RWPE1 (cell line): Measurements from ENCODE around the gene TSPAN14.
A peak's percentile ranks its signal among the peaks of the same experiment; 100 is the strongest.

ENCODE experiments used
- CTCF ChIA-PET: fragments of 350-600 bp; sonication (Branson Sonifier 250); formaldehyde crosslinking; extraction: SDS; loops from one replicate; lab custom pipeline; 2021; lab: Yijun Ruan, JAX
- POLR2A ChIA-PET: fragments of 400-600 bp; formaldehyde crosslinking; extraction: SDS; loops from one replicate; lab custom pipeline; 2020; ENCODE audit warnings: antibody characterized with exemption; ENCODE audit not compliant: low non-redundant PET; lab: Yijun Ruan, JAX
- DNase-seq: peaks from one replicate; pipeline ENCODE4 v3.0.0; 2012; ENCODE audit warnings: low spot score
- H3K27ac ChIP-seq: fragments of 450-650 bp; 2 replicates; pipeline ENCODE4 v1.5.1; 2017
- TF ChIP-seq, protein P1 (sequence below): fragments of 450-650 bp; conservative IDR thresholded peaks from 2 replicates; pipeline ENCODE4 v1.5.1; 2017; ENCODE audit warnings: low read depth, mild to moderate bottlenecking

The TSPAN14 gene

DNA sequence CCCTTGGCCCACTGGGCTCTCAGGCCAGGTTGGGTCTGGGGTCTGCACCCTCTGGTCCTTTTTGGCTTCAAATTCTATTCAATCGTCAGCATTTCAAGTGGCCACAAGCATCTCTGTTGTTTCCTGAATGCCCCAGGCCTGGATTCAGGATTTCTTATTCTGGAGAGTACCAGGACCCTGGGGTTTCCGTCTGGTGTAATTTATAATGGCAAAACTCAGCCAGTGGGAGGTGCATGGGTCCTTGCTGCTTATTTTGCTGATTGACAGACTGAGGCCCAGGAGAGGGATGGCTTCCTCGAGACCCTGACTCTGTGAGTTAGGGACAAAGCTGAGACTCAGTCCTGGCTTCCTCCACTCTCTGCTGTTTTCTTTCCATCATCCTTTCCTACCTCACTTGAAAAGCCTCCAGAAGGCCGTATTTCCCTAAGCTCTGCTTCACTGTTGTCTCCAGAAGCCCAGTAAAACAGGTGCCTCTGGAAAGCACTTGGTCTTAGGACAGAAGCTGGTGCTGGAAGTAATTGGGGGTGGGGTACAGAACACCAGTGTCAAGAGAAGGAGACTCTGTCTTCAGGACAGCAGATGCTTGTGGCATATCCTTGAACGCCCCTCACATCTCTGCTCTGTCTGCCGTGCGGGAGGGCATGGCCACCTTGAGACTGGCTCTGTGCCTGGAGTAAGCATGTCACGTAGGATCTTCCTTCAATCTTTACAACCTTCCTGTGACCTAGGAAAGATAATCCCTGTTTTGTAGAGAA, 44.1 kb downstream of the TSPAN14 start:
- ChIA-PET POLR2A (no interaction called here), CTCF (interaction anchor here (0.6 to 2.0 kb wide), 2 partner anchors 39 to 944 kb away, joined by 3 to 7 read pairs; no protein-coding TSS in a partner anchor)
- peak overlapping the region; percentile 95 for H3K27ac ChIP-seq
- no peak for DNase-seq
- TF ChIP-seq, protein P1, sequence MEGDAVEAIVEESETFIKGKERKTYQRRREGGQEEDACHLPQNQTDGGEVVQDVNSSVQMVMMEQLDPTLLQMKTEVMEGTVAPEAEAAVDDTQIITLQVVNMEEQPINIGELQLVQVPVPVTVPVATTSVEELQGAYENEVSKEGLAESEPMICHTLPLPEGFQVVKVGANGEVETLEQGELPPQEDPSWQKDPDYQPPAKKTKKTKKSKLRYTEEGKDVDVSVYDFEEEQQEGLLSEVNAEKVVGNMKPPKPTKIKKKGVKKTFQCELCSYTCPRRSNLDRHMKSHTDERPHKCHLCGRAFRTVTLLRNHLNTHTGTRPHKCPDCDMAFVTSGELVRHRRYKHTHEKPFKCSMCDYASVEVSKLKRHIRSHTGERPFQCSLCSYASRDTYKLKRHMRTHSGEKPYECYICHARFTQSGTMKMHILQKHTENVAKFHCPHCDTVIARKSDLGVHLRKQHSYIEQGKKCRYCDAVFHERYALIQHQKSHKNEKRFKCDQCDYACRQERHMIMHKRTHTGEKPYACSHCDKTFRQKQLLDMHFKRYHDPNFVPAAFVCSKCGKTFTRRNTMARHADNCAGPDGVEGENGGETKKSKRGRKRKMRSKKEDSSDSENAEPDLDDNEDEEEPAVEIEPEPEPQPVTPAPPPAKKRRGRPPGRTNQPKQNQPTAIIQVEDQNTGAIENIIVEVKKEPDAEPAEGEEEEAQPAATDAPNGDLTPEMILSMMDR, result no peak

DNA sequence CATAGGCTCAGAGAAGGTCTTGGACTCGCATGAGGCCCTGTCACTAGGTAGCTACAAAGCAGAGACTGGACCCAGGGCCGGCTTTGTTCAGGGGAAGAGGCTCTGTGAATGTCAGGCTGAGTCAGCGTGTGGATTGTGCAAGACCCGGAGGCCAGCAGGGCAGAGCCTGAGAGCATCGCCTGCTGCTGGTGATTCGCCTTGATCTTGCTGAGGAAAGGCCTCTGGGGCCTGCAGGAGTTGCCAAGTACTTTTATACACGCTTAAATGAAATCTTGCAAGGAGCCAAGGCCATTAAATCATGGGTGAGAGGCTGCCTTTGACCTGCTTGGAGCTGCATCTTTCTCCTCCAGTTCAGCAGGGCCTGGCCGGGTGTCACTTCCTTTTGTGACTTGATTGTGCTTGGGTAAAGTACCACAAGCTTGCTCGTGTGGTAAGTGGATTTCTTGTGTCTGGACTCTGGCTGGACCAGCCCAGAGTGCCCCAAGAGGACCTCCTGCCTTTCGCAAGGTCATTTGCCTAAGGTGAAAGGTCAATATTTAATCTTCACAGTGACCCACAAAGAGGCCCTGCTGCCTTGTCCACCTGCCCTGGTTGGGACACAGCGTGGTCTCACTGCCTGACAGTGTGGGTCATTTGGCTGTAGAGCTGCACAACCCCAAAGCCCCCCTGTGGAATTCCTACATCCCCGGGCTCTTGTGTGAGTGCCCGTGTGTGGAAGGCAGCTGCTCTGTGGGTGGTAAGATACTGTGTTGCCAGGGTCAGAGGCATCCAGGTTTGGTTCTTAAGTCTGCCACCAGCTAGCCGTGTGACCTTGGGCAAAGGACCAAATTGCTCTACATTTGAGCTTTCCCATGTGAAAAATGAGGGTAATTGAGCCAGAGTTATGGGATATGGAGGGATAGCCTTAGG, 45.0 kb downstream of the TSPAN14 start:
- TF ChIP-seq, protein P1, result no peak
- ChIA-PET CTCF (interaction anchor here (0.5 to 2.0 kb wide), 5 partner anchors 38 to 945 kb away, joined by 3 to 7 read pairs (median 3); no protein-coding TSS in a partner anchor), POLR2A (interaction anchor here (0.6 kb wide), 1 partner anchor 43 kb away, joined by 3 read pairs; no protein-coding TSS in a partner anchor)
- peak overlapping the region; percentile 95 for H3K27ac ChIP-seq
- DNase-seq, result peak; percentile 93

DNA sequence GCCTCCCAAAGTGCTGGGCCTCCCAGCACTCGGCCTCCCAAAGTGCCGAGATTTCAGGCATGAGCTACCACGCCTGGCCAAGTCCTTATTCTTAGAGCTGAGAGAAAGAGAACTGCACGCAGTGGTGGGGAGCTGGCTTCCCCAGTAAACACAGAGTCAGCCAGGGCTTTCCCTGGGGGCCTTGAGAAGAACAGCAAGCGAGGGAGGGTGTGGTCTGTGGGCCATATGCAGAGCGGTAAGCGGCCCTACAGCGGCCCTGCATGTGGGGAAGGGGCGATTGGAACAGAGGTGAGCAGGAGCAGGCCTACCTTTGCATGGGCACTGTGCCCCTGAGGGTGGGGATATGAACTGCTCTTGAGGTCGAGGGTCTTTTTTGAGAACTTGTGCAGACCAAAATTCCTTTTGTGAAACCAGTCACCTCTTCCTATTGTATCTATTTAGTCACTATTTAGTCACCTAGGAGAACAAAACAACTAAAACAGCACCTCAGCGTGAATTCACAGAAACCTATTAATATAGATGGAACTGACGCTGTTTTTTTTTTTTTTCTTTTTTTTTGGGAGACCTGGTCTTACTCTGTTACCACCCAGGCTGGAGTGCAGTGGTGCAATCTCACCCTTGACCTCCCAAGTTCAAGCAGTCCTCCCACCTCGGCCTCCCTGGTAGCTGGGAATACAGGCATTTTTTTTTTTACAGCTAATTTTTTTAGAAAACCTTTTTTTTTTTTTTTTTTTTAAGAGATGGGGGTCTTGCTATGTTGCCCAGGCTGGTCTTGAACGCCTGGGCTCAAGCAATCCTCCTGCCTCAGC, 46.7 kb downstream of the TSPAN14 start:
- H3K27ac ChIP-seq, result peak overlapping the region; percentile 95
- no peak for DNase-seq
- CTCF ChIA-PET, result interaction anchor here (0.6 to 1.3 kb wide), 5 partner anchors 53 to 1141 kb away, joined by 3 to 7 read pairs (median 3); no protein-coding TSS in a partner anchor
- TF ChIP-seq, protein P1, result no peak
- POLR2A ChIA-PET, result no interaction called here

DNA sequence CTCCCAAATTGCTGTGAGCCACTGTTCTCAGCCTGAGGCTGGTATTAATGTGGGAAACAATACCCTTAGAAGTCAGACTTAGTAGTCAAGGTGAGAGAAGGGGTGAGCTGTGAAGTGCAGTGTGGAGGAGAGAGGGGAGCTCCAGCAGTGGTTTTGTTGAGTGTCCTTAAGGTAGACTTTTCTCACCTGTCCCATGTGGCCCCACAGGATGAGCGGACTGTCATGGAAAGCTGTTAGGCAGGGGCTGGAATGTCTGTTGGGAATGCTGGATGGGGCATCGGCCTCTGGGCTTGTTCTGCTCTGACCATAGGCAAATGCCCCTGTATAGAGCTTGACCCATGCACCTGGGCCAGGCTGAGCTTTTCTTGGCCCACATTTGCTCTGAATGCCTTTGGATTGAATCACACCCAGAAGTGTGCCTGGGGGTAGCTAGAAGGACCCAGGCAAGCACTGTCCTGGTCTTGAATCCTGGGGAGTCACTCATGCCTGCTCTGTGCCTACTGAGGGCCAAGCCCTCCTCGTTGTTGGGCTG, 47.3 kb downstream of the TSPAN14 start:
- DNase-seq, result peak; percentile 57
- peak overlapping the region; percentile 95 for H3K27ac ChIP-seq
- ChIA-PET CTCF (interaction anchor here (0.6 to 1.3 kb wide), 6 partner anchors 47 to 1142 kb away, joined by 3 to 7 read pairs (median 3); partner anchors contain the start of gene TSPAN14), POLR2A (no interaction called here)
- TF ChIP-seq, protein P1, result no peak

DNA sequence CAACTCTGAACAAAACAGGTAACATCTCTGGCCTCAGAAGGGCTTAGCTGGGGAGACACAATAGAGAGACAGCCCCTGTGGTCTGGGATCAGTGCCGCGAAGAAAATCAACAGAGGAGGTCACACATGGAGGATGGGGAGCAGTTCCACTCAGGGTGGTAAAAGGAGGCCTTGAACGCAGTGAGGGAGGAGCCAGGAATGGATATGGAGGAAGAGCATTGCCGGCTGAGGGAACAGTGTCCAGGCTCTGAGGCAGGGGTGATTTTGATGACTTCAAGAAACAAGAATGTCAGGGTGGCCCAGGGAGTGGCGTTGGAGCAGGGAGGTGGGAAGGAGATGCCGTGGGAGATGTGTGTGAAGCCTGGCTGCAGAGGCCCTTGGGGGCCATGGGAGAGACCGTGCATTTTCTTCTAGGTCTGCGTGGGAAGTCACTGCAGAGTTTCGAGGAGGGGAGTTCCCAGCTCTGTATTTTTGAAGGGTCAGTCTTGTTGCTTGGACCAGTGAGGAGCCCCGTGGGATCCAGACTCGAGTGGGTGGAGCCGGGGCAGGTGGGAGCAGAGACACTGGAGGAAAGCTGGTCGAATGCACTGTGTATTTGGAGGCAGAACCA, 47.9 kb downstream of the TSPAN14 start:
- TF ChIP-seq, protein P1, result no peak
- POLR2A ChIA-PET, result no interaction called here
- peak overlapping the region; percentile 95 for H3K27ac ChIP-seq
- CTCF ChIA-PET, result interaction anchor here (1.0 to 1.3 kb wide), 3 partner anchors 47 to 58 kb away, joined by 3 to 7 read pairs (median 3); partner anchors contain the start of gene TSPAN14
- no peak for DNase-seq
